Loucy (cell line): ENCODE data around the gene RPL10.

Experiments used
- CTCF ChIP-seq: fragments of 200-600 bp; sonication (generic); conservative IDR thresholded peaks from 2 replicates; pipeline ENCODE4 v1.5.1; 2014; ENCODE audit warnings: mild to moderate bottlenecking, antibody characterized with exemption, low read length
- EZH2phosphoT487 ChIP-seq: fragments of 200-600 bp; IDR thresholded peaks from 2 replicates; pipeline ENCODE4 v1.6.1; 2018; ENCODE audit warnings: antibody characterized with exemption, mild to moderate bottlenecking, moderate library complexity, borderline replicate concordance

GRCh38 chrX:154434394-154435168 lies 36.4 kb downstream of the RPL10 start:
- no peak for TF ChIP-seq CTCF
- no peak for TF ChIP-seq EZH2phosphoT487
